NCI-H2196 (cell line): ENCODE data around the gene CIPC.

Experiments used
- DNase-seq: peaks from one replicate; lab custom pipeline; 2025; ENCODE audit not compliant: unreplicated experiment; lab: John Stamatoyannopoulos, UW

The CIPC gene

DNA sequence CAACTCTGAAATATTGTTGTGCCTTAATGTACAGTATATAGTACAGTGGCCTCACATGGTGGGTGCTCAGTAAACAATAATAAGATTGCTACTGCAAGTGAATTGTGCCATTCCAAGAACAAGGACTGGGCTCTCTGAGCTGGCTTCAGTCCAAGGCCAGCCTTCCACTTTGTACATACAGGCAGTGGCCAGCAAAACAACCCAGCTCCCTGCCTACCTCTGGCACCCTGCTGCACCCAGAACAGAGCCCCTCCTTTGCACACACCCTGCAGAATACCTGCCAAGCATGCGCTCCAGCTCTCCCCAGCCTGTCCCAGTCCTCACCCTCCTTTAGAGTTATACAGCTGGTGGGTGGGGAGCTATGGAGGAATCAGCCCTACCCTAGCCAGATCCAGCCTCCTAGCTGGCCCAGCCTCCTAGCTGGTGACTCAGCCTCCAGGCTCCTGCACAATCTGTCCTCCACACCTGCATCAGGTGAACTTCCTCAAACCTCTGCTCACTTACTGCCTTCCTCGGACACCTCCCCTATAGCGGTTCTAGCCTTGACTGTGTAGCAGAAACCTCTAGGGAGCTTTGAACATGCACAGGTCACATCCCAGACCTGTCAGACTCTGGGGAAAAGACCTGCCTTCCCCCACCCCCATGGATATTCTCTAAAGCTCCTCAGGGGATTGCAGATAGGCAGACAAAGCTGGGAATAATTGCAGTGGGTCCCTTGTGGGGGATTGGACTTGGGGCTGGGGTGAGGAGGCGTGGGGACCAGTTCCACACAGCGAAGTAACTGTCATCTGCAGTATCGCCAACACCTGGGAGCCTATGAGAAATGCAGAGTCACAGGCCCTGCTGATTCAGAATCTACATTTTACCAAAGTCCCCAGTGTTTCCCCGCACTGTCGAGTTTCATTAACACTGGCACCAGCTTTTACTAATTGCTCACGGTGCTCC lies 25.6 kb downstream of the CIPC start:
- DNase-seq: peak; percentile 87

DNA sequence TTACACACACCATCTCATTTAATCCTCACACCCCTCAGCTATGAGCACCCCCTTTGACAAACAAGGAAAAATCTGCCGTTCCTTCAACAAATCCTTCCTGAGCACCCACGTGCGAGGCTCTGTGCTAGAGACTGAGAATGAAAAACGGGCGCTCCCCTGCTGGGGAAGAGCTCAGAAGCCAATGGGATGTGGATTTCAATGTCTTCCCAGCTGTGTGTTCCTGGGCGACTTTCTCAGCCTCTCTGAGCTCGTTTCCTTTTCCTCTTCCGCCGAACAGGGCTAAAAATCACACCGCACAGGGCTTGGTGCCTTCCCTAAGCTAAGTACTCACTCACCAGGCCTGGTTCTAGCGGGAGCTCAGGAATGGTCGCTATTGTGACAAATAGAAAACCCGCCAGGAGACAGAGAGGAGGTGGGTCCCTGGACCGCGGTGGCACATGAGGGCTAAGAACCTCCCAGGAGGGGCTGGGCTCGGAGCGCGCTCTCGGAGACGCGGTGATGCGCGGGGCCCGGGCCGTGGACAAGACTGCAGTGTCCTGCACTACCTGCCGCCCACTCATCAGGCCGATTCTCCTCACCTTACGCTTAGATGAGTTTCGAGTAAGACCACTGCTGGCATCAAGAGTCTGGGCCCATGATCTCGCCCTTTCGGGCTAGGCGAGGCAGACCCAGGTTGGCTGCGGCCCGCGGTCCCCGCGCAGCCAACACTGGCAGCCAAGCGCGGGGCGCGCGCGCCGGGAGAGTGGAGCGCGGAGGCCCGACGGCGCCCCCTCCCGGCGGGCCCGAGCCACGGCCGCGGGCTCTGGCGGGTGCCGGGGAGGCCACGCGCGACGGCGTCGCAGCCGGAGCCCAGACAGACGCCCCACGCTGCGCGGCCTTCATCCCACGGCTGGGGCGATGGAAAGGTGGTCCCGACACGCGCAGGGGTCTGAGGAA lies 26.6 kb downstream of the CIPC start:
- no peak for DNase-seq

DNA sequence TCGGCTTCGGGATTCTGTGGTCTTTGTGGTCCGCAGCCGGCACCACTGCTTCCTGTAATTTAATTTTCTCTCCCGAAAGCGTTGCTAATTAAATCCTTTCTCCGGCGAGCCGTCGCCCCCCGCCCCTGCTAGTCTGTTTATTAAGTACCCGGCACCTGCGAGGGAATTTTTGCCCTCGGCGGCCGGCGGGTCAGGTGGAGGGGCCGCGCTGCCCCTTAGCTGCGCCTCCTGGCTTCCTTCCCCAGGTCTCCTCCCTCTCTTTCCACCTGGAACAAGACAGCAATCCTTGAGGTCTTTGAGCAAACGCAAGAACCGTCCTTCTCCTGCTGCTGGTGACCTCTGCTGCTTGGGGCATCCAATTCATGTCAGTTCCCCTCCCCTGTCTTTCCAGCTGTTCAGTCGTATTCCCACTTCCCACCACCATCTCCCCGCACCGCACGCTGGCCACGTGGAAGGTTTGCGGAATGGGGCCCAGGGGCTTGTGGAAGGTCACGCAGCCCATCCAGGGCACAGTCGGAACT lies 27.3 kb downstream of the CIPC start:
- DNase-seq: no peak

DNA sequence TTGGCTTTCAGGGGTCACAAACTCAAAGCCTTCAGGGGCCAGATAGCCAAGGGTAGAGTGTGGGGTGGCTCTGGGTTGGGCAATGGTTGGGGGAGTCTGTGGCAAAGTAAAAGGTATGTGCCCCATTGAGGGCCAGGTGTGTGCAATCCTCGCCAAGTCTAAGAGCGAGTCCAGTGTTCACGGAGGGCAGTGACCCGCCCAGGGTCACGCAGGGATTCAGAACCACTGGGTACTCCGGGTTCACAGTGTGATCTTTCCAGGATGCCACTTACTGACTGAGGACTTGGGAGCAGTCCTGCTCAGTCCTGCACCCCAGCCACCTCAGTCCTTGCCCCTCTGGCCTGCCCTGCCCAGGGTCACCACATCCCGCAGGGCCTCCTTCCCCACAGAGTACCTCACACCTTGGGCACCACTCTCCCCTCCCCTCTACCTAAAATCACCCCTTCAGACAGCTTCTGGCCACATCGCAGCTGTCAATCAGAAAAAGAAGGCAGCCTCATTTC lies 27.8 kb downstream of the CIPC start:
- DNase-seq: no peak

DNA sequence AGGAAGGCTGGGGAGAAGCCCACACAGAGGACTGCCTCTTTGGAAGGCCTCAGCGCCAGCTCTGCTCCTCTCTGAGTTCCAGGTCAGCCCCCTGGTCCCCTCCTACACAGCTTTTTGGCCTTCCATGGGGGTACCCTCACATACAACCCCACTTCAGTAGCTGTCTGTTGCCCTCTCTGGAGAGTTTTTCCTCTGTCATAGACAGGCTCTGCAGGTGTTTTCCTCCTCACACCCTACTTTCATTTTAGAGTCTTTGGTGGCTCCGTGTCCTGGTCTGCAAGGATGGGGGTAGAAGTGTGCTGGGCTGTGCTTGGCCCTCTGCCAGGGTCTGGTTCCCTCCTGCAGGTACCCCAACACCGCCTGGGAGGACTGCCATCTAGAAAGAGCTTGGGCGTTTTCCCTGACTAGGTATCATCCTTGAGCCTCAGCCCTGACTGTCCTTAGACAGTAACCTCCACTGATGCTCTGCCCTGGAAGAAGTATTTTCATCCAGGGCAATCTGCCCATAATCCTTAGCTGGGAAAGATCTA lies 28.5 kb downstream of the CIPC start:
- DNase-seq: no peak

DNA sequence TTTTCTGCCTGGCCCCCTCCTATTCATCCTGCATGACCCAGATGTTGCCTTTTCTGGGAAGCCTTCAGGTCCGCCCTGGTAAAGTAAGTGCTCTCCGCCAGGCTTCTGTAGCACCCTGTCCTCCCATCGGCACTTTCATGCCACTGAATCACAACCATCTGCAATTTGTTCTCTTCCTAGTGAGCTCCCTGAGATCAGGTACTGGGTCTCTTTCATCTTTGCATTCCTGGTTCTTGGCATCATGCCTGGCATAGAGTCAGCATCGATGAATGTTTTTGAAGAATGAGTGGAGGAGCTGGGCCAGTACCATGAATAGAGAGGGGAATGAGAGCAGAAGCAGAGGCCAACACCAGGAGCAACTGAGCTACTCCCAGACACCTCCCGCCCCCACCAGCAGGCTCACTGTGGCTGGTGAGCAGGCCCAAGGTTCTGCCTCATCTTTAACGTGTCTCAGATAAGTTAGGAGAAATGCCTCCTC lies 30.4 kb downstream of the CIPC start:
- peak; percentile 58 for DNase-seq

DNA sequence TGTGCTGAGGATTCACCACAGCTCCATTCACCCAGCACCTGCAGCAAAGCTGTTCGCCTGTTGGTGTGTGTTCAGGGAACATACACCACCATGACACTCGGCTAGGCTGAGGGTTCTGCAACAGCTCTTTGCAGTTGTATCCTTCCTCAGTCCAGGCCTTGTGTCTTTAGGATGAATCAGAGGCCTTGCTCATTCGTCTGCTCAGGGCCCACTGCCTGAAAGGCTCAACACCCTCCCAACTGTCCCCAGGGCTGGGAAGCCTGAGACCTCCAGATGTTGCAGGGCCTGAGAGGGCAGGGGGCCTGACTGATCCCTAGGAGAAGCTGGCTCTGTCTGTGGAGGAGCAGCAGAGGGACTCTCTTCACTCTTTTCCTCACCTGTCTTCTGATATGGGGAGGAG lies 32.3 kb downstream of the CIPC start:
- DNase-seq: no peak

DNA sequence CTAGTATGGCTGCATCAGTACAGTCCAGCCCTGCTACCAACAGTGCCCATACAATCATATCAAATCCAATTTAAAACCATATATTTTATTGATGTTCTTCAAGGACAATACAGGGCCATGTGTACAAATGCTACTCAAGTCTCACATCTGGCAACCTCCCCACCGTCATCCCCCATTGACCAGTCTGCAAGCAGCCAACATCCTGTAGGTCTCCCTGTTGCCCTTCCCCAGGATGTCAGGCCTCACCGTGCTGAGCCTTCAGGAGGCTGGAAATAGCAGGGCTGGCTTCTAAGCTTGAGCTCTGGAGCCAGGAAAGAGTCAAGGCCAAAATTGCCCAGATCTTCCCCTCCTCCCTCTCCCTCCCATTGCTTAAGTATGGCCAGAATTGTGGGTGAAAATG lies 33.1 kb downstream of the CIPC start:
- DNase-seq: no peak

DNA sequence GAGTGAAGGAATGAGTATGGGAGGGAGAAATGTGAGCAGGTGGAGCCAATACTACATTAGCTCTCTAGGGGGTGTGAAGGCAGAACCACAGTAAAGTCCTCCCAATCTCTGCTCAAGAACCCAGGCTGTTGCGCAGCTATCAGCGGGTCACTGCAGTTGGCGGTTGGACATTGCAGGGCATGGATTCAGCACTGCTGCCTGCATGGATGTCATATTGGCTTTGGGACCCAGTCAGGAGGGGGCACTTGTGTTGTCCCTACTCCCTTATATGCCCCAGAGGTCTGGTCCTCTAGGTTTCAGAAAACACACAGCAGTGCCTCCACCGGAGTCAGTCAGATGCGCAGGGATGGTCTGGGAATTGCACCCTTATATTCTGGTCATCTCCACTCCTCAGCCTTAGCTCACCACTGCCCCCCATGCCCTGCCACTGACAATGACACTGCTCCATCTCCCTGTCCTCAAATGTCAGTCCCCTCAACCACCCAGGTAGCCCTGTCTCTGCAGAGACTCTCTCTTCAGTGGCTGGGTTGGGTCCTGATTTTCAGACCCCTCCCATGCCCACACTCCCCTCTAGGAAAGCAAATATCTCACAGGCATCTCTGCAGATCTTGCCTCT lies 33.9 kb downstream of the CIPC start:
- no peak for DNase-seq

DNA sequence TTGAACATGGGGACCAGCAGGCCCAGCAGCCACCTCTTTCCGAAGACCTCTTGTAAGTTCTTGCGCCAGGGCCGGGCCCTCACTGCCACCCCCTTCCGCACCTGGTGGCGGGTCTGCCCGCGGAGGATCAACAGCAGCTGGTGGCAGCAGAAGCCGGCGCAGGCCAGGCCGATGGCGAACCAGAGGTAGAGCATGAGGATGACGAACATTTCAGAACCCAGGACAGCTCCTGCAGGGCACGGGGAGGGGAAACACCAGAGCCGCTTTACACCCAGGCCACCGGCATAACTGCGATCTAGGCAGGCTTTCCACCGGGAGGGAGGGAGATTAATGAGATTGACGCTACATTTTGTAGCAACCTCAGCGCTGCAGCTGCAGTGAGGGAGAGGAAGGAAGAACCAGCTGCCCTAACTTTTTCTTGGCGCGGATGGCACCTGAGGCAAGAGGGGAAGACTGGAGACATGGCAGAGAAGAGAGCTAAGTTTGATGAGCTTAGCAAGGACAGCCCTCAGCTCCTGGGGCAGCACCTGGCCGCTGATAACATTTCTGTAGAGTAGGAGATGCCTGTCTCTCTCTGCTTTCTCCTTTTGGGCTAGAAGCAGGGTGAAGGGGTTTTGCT lies 35.8 kb downstream of the CIPC start:
- no peak for DNase-seq

DNA sequence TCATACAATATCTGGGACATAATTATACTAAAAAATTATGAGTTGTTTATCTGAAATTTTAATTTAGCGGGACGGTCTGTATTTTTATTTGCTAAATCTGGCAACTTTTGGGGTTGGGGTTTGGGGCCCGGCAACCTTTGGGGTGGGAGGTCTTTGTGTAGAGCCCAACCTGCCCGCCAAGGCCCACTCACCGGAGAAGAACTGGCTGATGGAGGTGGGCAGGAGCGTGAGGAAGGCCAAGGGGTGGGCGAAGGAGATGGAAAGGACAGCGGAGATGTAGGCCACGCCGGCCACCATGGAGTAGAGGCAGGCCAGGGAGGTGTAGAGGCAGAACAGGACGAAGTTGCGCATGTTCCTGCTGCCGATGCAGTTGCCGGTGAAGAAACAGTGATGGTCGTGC lies 41.0 kb downstream of the CIPC start:
- DNase-seq: no peak

DNA sequence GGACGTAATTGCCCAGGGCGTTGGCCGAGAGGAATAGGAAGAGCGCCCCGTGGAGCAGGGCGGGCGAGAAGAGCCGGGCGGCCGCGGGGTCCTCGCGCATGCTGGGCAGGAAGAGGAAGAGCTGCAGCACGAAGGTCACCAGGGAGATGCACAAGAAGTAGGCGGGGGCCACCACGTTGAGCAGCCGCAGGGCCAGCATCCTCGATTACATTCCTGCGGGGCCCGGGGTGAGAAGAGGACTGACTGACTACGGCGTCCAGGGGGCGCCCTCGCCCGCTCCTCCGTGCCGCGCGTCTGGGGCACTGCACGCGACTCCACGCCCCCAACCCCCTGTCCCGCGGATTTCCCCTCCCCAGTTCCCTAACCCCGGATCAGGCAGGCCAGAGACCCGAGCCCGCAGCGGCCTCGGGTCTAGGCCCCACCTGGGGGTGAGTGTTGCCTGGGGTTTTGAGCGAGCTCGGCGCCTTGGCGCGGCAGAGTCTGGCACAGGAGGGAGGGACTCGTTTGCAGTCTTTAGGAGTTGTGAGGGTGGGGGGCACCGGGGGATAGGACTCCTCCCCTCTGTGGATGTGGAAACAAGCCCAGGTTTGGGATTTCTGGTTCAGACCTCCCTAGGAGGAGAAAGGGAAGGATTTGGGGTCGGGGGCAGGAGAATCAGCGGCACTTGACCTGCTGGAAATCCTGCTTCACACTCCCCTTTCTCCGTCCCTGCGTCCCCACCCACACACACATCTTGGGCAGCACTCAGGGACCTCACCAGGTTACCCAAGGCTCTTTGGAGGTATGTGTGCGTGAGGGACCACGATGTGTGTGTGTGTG lies 41.7 kb downstream of the CIPC start:
- peak; percentile 74 for DNase-seq

DNA sequence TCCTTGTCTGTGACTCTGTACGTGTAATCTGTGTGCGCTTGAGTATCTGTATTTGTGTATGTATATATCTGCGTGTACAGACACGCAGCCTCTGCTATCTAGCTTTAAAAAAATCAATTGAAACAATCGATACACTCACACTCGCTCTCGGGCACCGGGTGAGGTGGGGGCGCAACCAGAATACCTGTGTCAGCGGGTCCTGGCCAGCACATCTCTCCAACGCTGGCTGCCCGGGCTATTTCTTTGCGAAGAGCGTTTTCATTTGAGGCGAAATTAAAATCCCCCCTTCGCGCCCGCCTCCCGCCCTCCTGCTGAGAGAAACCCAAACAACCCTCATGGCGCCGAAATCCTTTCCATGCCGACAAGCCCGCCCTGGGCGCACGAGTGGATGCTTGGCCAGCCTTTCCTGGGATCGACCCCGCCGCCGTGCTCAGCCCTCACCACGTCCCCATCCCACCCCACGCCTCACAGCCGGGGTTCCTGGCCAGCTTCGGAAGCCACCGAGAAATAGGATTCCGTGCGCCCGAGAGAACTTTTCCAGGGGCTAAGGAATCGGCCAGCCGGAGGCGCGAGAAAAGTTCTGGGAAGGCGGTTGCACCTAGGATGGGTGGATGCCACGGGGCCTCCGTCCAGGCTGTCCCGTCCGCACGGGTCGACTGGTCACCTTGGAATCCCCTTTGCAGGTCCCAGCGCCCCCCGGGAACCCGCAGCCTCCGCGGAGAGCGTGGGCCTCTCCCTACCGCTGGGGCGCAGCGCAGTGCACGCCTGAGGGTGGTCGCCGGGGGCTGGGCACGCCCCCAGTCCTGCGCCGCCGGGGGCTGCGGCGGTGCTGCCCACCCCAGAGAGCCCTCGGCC lies 42.5 kb downstream of the CIPC start:
- DNase-seq: peak; percentile 21

DNA sequence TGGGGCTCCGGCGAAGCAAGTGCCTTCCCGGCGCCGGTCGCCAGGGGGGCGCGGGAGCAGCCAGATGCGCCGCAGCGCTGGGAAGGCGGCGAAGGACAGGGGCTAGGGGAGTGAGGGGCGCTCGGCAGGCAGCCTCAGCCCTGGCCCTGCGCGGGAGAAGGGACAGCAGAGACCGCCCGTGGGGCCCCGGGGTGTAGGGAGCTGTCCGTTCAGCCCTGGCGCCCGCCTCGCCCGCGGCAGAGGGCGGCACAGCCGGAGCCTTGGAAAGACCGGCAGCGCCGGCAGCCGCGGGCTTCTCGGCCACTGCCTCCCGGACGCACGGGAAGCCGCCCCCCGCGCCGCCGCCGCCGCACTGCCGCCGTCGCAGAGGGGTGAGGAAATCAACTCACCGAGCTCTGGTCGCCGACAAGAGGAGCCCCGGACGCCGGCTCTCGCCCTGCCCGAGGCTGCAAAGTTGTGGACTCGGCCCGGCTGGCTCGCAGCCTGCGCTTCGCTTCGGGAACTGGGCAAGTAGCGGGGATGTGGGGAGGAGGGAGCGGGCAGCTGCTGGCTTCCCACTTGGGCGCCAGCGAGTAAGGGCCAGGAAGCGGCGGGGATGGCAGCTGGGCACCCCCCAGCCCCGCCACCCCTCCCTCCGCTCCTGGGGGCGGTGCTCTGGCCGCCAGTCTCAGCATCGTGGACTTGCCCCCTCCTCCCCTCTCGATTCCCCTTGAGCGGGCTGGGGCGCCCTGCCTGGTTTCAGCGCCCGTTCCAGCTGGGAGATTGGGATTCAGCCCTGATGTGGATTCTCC lies 43.4 kb downstream of the CIPC start, which contains the start of gene ZDHHC22:
Gene ZDHHC22 (minus strand): TSS at position 578 of the 791 bp plus-strand sequence. CDS start 2,053 bp downstream, outside the sequence.
- peak; percentile 68 for DNase-seq

DNA sequence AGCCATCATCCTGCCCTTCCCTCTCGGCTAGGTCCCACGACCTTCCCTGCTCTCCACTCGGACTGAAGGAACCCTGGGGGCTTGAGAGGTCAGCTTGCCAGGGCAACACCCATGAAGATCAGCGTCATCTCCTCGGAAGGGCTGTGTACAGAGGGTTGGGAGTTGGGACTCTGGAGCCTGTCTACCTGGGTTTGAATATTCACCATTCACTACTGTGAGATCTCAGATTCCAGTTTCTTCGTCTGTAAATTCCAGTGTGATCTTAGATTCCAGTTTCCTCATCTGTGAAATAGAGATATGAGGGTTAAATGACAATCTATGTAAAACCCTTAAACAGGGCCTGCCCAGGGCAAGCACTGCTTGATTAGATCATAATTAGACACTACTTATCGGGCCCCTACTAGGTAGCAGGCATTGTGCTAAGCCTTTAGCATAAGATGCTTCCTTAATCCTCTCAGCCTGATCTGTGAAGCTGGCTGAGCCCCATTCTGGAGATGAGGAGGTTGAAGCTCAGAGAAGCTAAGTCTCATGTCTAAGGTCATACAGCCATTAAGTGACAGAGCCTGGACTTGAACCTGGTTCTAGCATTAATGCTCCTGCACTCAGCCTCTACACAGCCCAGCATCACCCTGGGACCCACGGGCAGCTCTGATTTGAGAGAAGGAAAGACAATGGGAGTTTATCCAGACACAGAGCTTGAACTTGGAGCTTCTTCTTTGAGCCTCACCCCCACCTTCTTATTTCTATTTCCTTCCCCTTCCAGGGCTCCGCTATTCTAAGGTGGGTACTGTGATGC lies 44.1 kb downstream of the CIPC start:
- DNase-seq: no peak

DNA sequence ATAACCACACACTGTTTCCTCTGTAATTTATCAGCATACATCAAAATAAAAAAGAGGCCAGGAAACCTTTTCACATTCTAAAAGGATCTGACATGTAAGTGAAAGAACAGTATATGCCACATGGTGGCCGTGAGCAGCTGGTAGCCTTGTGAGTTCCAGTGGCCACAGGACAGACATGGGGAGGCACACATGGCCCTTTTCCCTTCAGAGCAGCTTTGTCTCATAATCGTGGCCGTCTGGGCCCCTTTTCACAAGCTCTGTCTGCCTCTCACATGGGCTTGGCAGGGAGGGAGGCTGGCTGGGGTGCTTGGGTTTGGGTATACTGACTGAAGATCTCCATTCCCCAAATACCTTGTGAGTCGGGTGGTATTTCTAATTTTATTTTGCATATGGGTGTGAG lies 45.0 kb downstream of the CIPC start:
- no peak for DNase-seq
